ENCODE measurements around the gene WDCP. TPM values are rescaled to one million over a fixed set of nuclear protein-coding genes. Genes with fewer than 3 reads are reported as not detected.

The WDCP gene
- total and polyA plus RNA-seq, 2 donors (not counting 1 experiment from before 2014, with no cell fraction given): 3.9 to 21.6 TPM

DNA sequence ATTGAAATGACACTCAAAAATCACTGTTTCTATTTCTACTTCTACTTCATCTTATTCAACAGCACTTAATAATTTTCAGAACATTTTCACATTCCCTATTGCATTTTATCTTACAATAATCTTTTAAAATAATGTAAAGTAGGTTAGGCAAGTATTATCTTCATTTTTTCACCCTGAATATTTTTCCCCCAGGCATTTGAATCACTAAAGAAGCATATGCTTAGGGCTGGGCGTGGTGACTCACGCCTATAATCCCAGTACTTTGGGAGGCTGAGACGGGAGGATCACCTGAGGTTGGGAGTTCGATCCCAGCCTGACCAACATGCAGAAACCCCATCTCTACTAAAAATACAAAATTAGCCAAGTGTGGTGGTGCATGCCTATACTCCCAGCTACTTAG is 6.7 kb downstream of the WDCP start:
- Histone ChIP-seq H3K36me3 (replicated peaks in 1 of 2; ENCODE audit: control extremely low read depth in 1 of 2, control insufficient read depth in 1 of 2, extremely low read depth in 1 of 2, insufficient read depth in 2 of 2, low read length in 1 of 2) (peaks cover 0 to 23% of the 10 kb centered on the region in 2 experiments), H2AFZ (ENCODE audit: insufficient read depth, low read depth, low read length, poor library complexity, severe bottlenecking) (no peak overlapping the region), H3K4me2 (replicated peaks; ENCODE audit: low read depth, low read length, poor library complexity, severe bottlenecking) (no peak overlapping the region), H4K20me1 (ENCODE audit: control insufficient read depth, insufficient read depth, low read length, poor library complexity, severe bottlenecking) (peaks cover 6% of the 10 kb centered on the region), H3K79me2 (ENCODE audit: control insufficient read depth, insufficient read depth, low read length) (peaks cover 27% of the 10 kb centered on the region), H3K27ac (ENCODE audit: low read length in 2 of 2) (no peak overlapping the region), H3K27me3 (replicated peaks in 1 of 4; ENCODE audit: control extremely low read depth in 1 of 4, control insufficient read depth in 3 of 4, insufficient read depth in 4 of 4, low read length in 3 of 4) (no peaks in the 10 kb centered on the region), H3K4me1 (ENCODE audit: control insufficient read depth in 2 of 2, insufficient read depth in 2 of 2, low read length in 2 of 2) (no peaks in the 10 kb centered on the region), H3K9ac (ENCODE audit: low read length) (no peak overlapping the region), H3K4me3 (ENCODE audit: control extremely low read depth in 1 of 5, extremely low read depth in 1 of 5, insufficient read depth in 1 of 5, low read depth in 2 of 5, low read length in 4 of 5) (no peak overlapping the region), H3K9me3 (ENCODE audit: control extremely low read depth in 1 of 3, control insufficient read depth in 2 of 3, insufficient read depth in 1 of 3, low read length in 2 of 3) (no peaks in the 10 kb centered on the region)
- ChIA-PET POLR2A (no interaction called here), CTCF (no interaction called here)
- Mint-ChIP-seq H3K27me3 (no peaks in the 10 kb centered on the region), H3K27ac (no peak overlapping the region), H3K9me3 (ENCODE audit: insufficient read depth) (no peaks in the 10 kb centered on the region), H3K4me1 (peaks cover 10% of the 10 kb centered on the region), H3K4me3 (no peak overlapping the region)
- 100% methylated on average over 3 of the region's 4 CpGs for WGBS (ENCODE audit: insufficient coverage)
- intact Hi-C loops (cut with micrococcal nuclease): no loop called here
- ATAC-seq (ENCODE audit: low read depth): no peak
- TF ChIP-seq, protein P1, sequence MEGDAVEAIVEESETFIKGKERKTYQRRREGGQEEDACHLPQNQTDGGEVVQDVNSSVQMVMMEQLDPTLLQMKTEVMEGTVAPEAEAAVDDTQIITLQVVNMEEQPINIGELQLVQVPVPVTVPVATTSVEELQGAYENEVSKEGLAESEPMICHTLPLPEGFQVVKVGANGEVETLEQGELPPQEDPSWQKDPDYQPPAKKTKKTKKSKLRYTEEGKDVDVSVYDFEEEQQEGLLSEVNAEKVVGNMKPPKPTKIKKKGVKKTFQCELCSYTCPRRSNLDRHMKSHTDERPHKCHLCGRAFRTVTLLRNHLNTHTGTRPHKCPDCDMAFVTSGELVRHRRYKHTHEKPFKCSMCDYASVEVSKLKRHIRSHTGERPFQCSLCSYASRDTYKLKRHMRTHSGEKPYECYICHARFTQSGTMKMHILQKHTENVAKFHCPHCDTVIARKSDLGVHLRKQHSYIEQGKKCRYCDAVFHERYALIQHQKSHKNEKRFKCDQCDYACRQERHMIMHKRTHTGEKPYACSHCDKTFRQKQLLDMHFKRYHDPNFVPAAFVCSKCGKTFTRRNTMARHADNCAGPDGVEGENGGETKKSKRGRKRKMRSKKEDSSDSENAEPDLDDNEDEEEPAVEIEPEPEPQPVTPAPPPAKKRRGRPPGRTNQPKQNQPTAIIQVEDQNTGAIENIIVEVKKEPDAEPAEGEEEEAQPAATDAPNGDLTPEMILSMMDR (IDR thresholded peaks at IDR 0.05): no peak
- TF ChIP-seq EZH2 (IDR thresholded peaks at IDR 0.05; ENCODE audit: borderline replicate concordance, insufficient read depth, low read depth, low read length, poor library complexity, severe bottlenecking): no peak
- no peak for DNase-seq

DNA sequence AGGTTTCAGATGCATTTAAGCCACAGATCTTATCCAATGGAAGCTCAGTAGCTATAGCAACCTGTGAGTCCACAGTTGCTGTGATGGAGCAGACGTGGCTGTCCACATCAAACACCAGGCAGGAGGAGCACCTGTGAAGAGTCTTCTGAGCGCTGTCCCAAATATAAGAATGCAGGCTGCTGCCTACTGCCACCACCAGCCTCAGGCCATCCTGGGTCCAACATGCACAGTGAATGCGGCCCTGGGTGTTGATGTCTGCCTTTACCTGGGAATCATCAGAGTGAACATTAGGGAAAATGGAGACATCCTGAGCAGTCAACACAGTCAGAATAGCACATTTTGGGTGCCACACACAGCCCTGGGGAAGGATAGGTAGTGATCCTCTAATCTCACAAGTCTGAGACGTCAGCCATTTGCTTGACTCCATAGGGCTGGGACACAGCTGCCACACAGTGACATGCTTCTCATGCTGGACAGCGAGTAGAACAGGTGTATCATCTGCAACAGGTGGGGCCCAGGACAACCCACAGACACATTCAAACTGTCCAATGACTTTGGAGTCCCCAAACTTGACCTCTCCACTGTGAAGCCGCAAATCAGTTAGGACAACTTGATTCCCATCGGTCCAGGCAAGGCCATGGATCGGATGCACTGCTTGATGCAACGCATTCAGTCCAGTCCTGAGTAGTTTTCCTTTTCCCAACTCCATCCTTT is 8.2 kb downstream of the WDCP start:
- no peaks in the 10 kb centered on the region for H3K4me1 ChIP-seq (ENCODE audit: control insufficient read depth in 2 of 2, insufficient read depth in 2 of 2, low read length in 2 of 2)
- no peak overlapping the region for H3K9ac ChIP-seq (ENCODE audit: low read length)
- Mint-ChIP-seq H3K27me3 (no peaks in the 10 kb centered on the region), H3K9me3 (ENCODE audit: insufficient read depth) (no peaks in the 10 kb centered on the region), H3K4me1 (peaks cover 10% of the 10 kb centered on the region), H3K4me3 (no peak overlapping the region), H3K27ac (no peak overlapping the region)
- no peak overlapping the region for H3K4me3 ChIP-seq (ENCODE audit: control extremely low read depth in 1 of 5, extremely low read depth in 1 of 5, insufficient read depth in 1 of 5, low read depth in 2 of 5, low read length in 4 of 5)
- H2AFZ ChIP-seq (ENCODE audit: insufficient read depth, low read depth, low read length, poor library complexity, severe bottlenecking): no peak overlapping the region
- 100% methylated on average over 6 of the region's 9 CpGs for WGBS (ENCODE audit: insufficient coverage)
- H3K36me3 ChIP-seq (replicated peaks in 1 of 2; ENCODE audit: control extremely low read depth in 1 of 2, control insufficient read depth in 1 of 2, extremely low read depth in 1 of 2, insufficient read depth in 2 of 2, low read length in 1 of 2): peaks cover 0 to 23% of the 10 kb centered on the region in 2 experiments
- ATAC-seq (ENCODE audit: low read depth) (no peak), DNase-seq (no peak)
- intact Hi-C loops (cut with micrococcal nuclease): no loop called here
- no peak overlapping the region for H3K4me2 ChIP-seq (replicated peaks; ENCODE audit: low read depth, low read length, poor library complexity, severe bottlenecking)
- CTCF ChIA-PET: interaction anchor here (0.7 kb wide), 1 partner anchor 51 kb away, joined by 3 read pairs; no protein-coding TSS in a partner anchor
- H3K79me2 ChIP-seq (ENCODE audit: control insufficient read depth, insufficient read depth, low read length): peaks cover 31% of the 10 kb centered on the region
- H3K27ac ChIP-seq (ENCODE audit: low read length in 2 of 2): no peak overlapping the region
- POLR2A ChIA-PET: no interaction called here
- H3K9me3 ChIP-seq (ENCODE audit: control extremely low read depth in 1 of 3, control insufficient read depth in 2 of 3, insufficient read depth in 1 of 3, low read length in 2 of 3): no peaks in the 10 kb centered on the region
- peaks cover 6% of the 10 kb centered on the region for H4K20me1 ChIP-seq (ENCODE audit: control insufficient read depth, insufficient read depth, low read length, poor library complexity, severe bottlenecking)
- no peaks in the 10 kb centered on the region for H3K27me3 ChIP-seq (replicated peaks in 1 of 4; ENCODE audit: control extremely low read depth in 1 of 4, control insufficient read depth in 3 of 4, insufficient read depth in 4 of 4, low read length in 3 of 4)
- TF ChIP-seq, protein P1 (IDR thresholded peaks at IDR 0.05): no peak
- TF ChIP-seq EZH2 (IDR thresholded peaks at IDR 0.05; ENCODE audit: borderline replicate concordance, insufficient read depth, low read depth, low read length, poor library complexity, severe bottlenecking): no peak
